ENCODE data around the gene RHBG. TPM values are rescaled to one million over a fixed set of nuclear protein-coding genes. Genes with fewer than 3 reads are reported as not detected.
A peak's percentile ranks its signal among the peaks of the same experiment; 100 is the strongest.

Gene RHBG
- total RNA-seq, 3 donors from 2014 or later (not counting 1 experiment from before 2014, with no cell fraction given) = not detected

- no peaks in the 10 kb centered on the region for H3K36me3 Mint-ChIP-seq
- ATAC-seq = no peak
- no peak overlapping the region for H3K4me3 Mint-ChIP-seq
- Histone ChIP-seq H3K27ac (ENCODE audit: low read length) (no peak overlapping the region), H3K9me3 (ENCODE audit: control insufficient read depth, insufficient read depth, low read length) (no peaks in the 10 kb centered on the region), H3K36me3 (ENCODE audit: control insufficient read depth, insufficient read depth, low read length) (no peaks in the 10 kb centered on the region), H3K27me3 (ENCODE audit: control insufficient read depth, insufficient read depth, low read length) (peaks cover 3% of the 10 kb centered on the region), H3K4me3 (ENCODE audit: low read length) (no peak overlapping the region), H3K4me1 (ENCODE audit: control insufficient read depth, insufficient read depth, low read length) (no peaks in the 10 kb centered on the region)
- 82% methylated on average over 5 of the region's 6 CpGs for WGBS (ENCODE audit: insufficient coverage)
- H3K4me1 Mint-ChIP-seq = no peaks in the 10 kb centered on the region
- no peak for TF ChIP-seq CTCF (IDR thresholded peaks at IDR 0.05)
- intact Hi-C loops (cut with micrococcal nuclease) = no loop called here
- no peak for DNase-seq
- peaks cover 26 to 30% of the 10 kb centered on the region in 2 donors for H3K27me3 Mint-ChIP-seq (ENCODE audit: low read depth in 2 of 2)
- no peaks in the 10 kb centered on the region for H3K9me3 Mint-ChIP-seq
- H3K27ac Mint-ChIP-seq = no peak overlapping the region
Observed at GRCh38 chr1:156407344-156407743, 38.3 kb downstream of the RHBG start.

- Histone ChIP-seq H3K4me3 (ENCODE audit: low read length) (no peak overlapping the region), H3K4me1 (ENCODE audit: control insufficient read depth, insufficient read depth, low read length) (no peaks in the 10 kb centered on the region), H3K27me3 (ENCODE audit: control insufficient read depth, insufficient read depth, low read length) (peaks cover 3% of the 10 kb centered on the region), H3K27ac (ENCODE audit: low read length) (no peak overlapping the region), H3K36me3 (ENCODE audit: control insufficient read depth, insufficient read depth, low read length) (no peaks in the 10 kb centered on the region), H3K9me3 (ENCODE audit: control insufficient read depth, insufficient read depth, low read length) (no peaks in the 10 kb centered on the region)
- Mint-ChIP-seq H3K4me1 (no peaks in the 10 kb centered on the region), H3K27ac (no peak overlapping the region), H3K36me3 (no peaks in the 10 kb centered on the region), H3K9me3 (no peaks in the 10 kb centered on the region), H3K4me3 (no peak overlapping the region), H3K27me3 (ENCODE audit: low read depth in 2 of 2) (peaks cover 26 to 32% of the 10 kb centered on the region in 2 donors)
- intact Hi-C loops (cut with micrococcal nuclease) = no loop called here
- DNase-seq (no peak), ATAC-seq (no peak)
- TF ChIP-seq CTCF (IDR thresholded peaks at IDR 0.05) = no peak
- WGBS (ENCODE audit: insufficient coverage) = 76% methylated on average over 10 of the region's 10 CpGs
Observed at GRCh38 chr1:156407760-156408159, 38.7 kb downstream of the RHBG start.

GRCh38 chr1:156409439-156409838 is 40.4 kb downstream of the RHBG start:
- WGBS (ENCODE audit: insufficient coverage) = 88% methylated on average over 7 of the region's 7 CpGs
- intact Hi-C loops (cut with micrococcal nuclease) = no loop called here
- H3K36me3 ChIP-seq (ENCODE audit: control insufficient read depth, insufficient read depth, low read length) = no peaks in the 10 kb centered on the region
- no peaks in the 10 kb centered on the region for H3K9me3 ChIP-seq (ENCODE audit: control insufficient read depth, insufficient read depth, low read length)
- ATAC-seq = peak in 1 of 3 donors; percentile 5
- H3K4me3 Mint-ChIP-seq = no peak overlapping the region
- H3K4me3 ChIP-seq (ENCODE audit: low read length) = no peak overlapping the region
- peaks cover 33 to 39% of the 10 kb centered on the region in 2 donors for H3K27me3 Mint-ChIP-seq (ENCODE audit: low read depth in 2 of 2)
- H3K36me3 Mint-ChIP-seq = no peaks in the 10 kb centered on the region
- H3K9me3 Mint-ChIP-seq = no peaks in the 10 kb centered on the region
- peaks cover 3% of the 10 kb centered on the region for H3K27me3 ChIP-seq (ENCODE audit: control insufficient read depth, insufficient read depth, low read length)
- no peaks in the 10 kb centered on the region for H3K4me1 Mint-ChIP-seq
- TF ChIP-seq CTCF (IDR thresholded peaks at IDR 0.05) = no peak
- no peak overlapping the region for H3K27ac ChIP-seq (ENCODE audit: low read length)
- H3K4me1 ChIP-seq (ENCODE audit: control insufficient read depth, insufficient read depth, low read length) = no peaks in the 10 kb centered on the region
- no peak overlapping the region for H3K27ac Mint-ChIP-seq
- no peak for DNase-seq

- no peak for TF ChIP-seq CTCF (IDR thresholded peaks at IDR 0.05)
- no peak for ATAC-seq
- Mint-ChIP-seq H3K9me3 (no peaks in the 10 kb centered on the region), H3K27me3 (ENCODE audit: low read depth in 2 of 2) (peaks cover 41 to 44% of the 10 kb centered on the region in 2 donors), H3K27ac (no peak overlapping the region), H3K4me3 (no peak overlapping the region), H3K36me3 (no peaks in the 10 kb centered on the region), H3K4me1 (no peaks in the 10 kb centered on the region)
- Histone ChIP-seq H3K4me1 (ENCODE audit: control insufficient read depth, insufficient read depth, low read length) (no peaks in the 10 kb centered on the region), H3K9me3 (ENCODE audit: control insufficient read depth, insufficient read depth, low read length) (no peaks in the 10 kb centered on the region), H3K27me3 (ENCODE audit: control insufficient read depth, insufficient read depth, low read length) (peaks cover 3% of the 10 kb centered on the region), H3K27ac (ENCODE audit: low read length) (no peak overlapping the region), H3K4me3 (ENCODE audit: low read length) (no peak overlapping the region), H3K36me3 (ENCODE audit: control insufficient read depth, insufficient read depth, low read length) (no peaks in the 10 kb centered on the region)
- no peak for DNase-seq
- intact Hi-C loops (cut with micrococcal nuclease) = no loop called here
- WGBS (ENCODE audit: insufficient coverage) = 85% methylated on average over 1 of the region's 4 CpGs
Observed at GRCh38 chr1:156410238-156410637, 41.2 kb downstream of the RHBG start.
